Prostate gland (tissue), 2 donors: ENCODE results near the gene SKIL.

Source experiments
- CTCF ChIP-seq, 4 experiments: fragments of 200-600 bp in 2 of 4; fragments of 450-650 bp in 2 of 4; sonication (generic) in 2 of 4; IDR thresholded peaks; 1 replicate in 3 of 4; 2 replicates in 1 of 4; pipeline ENCODE4 v1.5.1; 2016 to 2019; ENCODE audit warnings: antibody characterized with exemption in 4 of 4, mild to moderate bottlenecking in 2 of 4, moderate library complexity in 2 of 4
- POLR2A ChIP-seq: fragments of 450-650 bp; IDR thresholded peaks from one replicate; pipeline ENCODE4 v1.6.1; 2016; ENCODE audit warnings: antibody characterized with exemption, mild to moderate bottlenecking
- POLR2AphosphoS5 ChIP-seq: sonication (generic); formaldehyde crosslinking; IDR thresholded peaks from one replicate; pipeline ENCODE4 v1.6.1; 2017; ENCODE audit warnings: antibody characterized with exemption

GRCh38 chr3:170353485-170353884, 4.0 kb upstream of the SKIL start:
- TF ChIP-seq POLR2AphosphoS5, result no peak
- no peak for TF ChIP-seq CTCF (IDR thresholded peaks at IDR 0.05)
- no peak for TF ChIP-seq POLR2A
